Measurements from ENCODE around the gene CRY2.

GRCh38 chr11:45919806-45920530, 72.7 kb downstream of the CRY2 start:
- TF ChIP-seq EP300 (IDR thresholded peaks at IDR 0.05; ENCODE audit: borderline replicate concordance), result no peak
- no peak for TF ChIP-seq CREB1 (IDR thresholded peaks at IDR 0.05; ENCODE audit: low read depth)
- TF ChIP-seq YY1 (IDR thresholded peaks at IDR 0.05; ENCODE audit: low read depth), result no peak
- no peak for TF ChIP-seq TAF1 (IDR thresholded peaks at IDR 0.05; ENCODE audit: low read depth)
- TF ChIP-seq NFIC (IDR thresholded peaks at IDR 0.05), result no peak
- TF ChIP-seq REST (IDR thresholded peaks at IDR 0.05; ENCODE audit: low read depth), result no peak
- TF ChIP-seq TEAD4 (IDR thresholded peaks at IDR 0.05), result no peak
- no peak for TF ChIP-seq MAX (IDR thresholded peaks at IDR 0.05)
- TF ChIP-seq USF1 (IDR thresholded peaks at IDR 0.05), result no peak
- TF ChIP-seq ZBTB7A (IDR thresholded peaks at IDR 0.05; ENCODE audit: low read depth), result no peak
- no peak for TF ChIP-seq CEBPB (IDR thresholded peaks at IDR 0.05)
- TF ChIP-seq RAD21 (IDR thresholded peaks at IDR 0.05; ENCODE audit: low read depth), result no peak
